ENCODE measurements around the gene GRID2. TPM values are rescaled to one million over a fixed set of nuclear protein-coding genes. Genes with fewer than 3 reads are reported as not detected.

The GRID2 gene
- total and polyA plus RNA-seq, 10 of the 15 experiments (the other 5 are each of a cell fraction or from before 2014, with no cell fraction given) = not detected

- no peaks in the 10 kb centered on the region for H4K20me1 ChIP-seq (ENCODE audit: control insufficient read depth, insufficient read depth)
- WGBS (ENCODE audit: insufficient coverage, insufficient replicate concordance, low lambda C conversion rate, missing lambda C conversion rate) = 0% methylated on average over 1 of the region's 1 CpG
- no TSS peak for BruUV-seq (replicated peaks)
- H3K9me3 ChIP-seq (replicated peaks; ENCODE audit: control insufficient read depth, insufficient read depth, low read length) = no peaks in the 10 kb centered on the region
- no peak overlapping the region for H2AFZ ChIP-seq (ENCODE audit: control insufficient read depth, low read depth, low read length)
- TF ChIP-seq, protein P1, sequence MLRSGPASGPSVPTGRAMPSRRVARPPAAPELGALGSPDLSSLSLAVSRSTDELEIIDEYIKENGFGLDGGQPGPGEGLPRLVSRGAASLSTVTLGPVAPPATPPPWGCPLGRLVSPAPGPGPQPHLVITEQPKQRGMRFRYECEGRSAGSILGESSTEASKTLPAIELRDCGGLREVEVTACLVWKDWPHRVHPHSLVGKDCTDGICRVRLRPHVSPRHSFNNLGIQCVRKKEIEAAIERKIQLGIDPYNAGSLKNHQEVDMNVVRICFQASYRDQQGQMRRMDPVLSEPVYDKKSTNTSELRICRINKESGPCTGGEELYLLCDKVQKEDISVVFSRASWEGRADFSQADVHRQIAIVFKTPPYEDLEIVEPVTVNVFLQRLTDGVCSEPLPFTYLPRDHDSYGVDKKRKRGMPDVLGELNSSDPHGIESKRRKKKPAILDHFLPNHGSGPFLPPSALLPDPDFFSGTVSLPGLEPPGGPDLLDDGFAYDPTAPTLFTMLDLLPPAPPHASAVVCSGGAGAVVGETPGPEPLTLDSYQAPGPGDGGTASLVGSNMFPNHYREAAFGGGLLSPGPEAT (IDR thresholded peaks at IDR 0.05; ENCODE audit: low read depth) = no peak
- no peak for TF ChIP-seq POU2F2 (IDR thresholded peaks at IDR 0.05; ENCODE audit: borderline replicate concordance, low read depth, low read length)
- no peak for TF ChIP-seq SUZ12 (IDR thresholded peaks at IDR 0.05; ENCODE audit: unreplicated experiment)
- TF ChIP-seq PRDM15 (CRISPR knock-in tag; IDR thresholded peaks at IDR 0.05) = no peak
- no peak for TF ChIP-seq SREBF1 (IDR thresholded peaks at IDR 0.05; ENCODE audit: low read length)
- TF ChIP-seq BHLHE40 (IDR thresholded peaks at IDR 0.05; ENCODE audit: borderline replicate concordance in 1 of 2, low read depth in 2 of 2, low read length in 1 of 2) = no peak
- no peak for TF ChIP-seq NFYA (IDR thresholded peaks at IDR 0.05; ENCODE audit: borderline replicate concordance, low read depth, low read length)
- no peak for TF ChIP-seq NFIC (IDR thresholded peaks at IDR 0.05; ENCODE audit: low read depth, low read length)
- TF ChIP-seq ZNF24 (IDR thresholded peaks at IDR 0.05) = no peak
- no peak overlapping the region for H3K27ac ChIP-seq (ENCODE audit: control insufficient read depth, insufficient read depth)
- ChIA-PET SMC1A (ENCODE audit: uncharacterized antibody, unreplicated experiment) (interaction anchor here (0.6 kb wide), 1 partner anchor 1929 kb away, joined by 3 read pairs; no protein-coding TSS in a partner anchor), POLR2A (no interaction called here), RAD21 (ENCODE audit: unreplicated experiment) (no interaction called here), CTCF (no interaction called here)
- H3K79me2 ChIP-seq (ENCODE audit: control insufficient read depth, insufficient read depth, low read length) = no peaks in the 10 kb centered on the region
- no peak for ATAC-seq
- intact Hi-C loops (cut with micrococcal nuclease; ENCODE audit: unreplicated experiment) (no loop called here), in situ Hi-C loops (cut with MboI) (no loop called here)
- no peaks in the 10 kb centered on the region for H3K36me3 ChIP-seq (ENCODE audit: control insufficient read depth in 2 of 2, insufficient read depth in 2 of 2, low read length in 1 of 2)
- H3K4me2 ChIP-seq (ENCODE audit: control insufficient read depth, insufficient read depth) = no peak overlapping the region
- H3K4me1 ChIP-seq (ENCODE audit: control insufficient read depth, insufficient read depth, low read length) = no peaks in the 10 kb centered on the region
- no peak overlapping the region for H3K4me3 ChIP-seq
- DNase-seq (ENCODE audit: low read depth, low spot score) = no peak
- H3K9ac ChIP-seq (ENCODE audit: control insufficient read depth, insufficient read depth, low read length) = no peak overlapping the region
- no peak for FAIRE-seq
- no peaks in the 10 kb centered on the region for H3K27me3 ChIP-seq (replicated peaks in 1 of 2; ENCODE audit: control insufficient read depth in 2 of 2, insufficient read depth in 2 of 2, low read length in 1 of 2)
Measured at GRCh38 chr4:92970996-92971395, 667.2 kb downstream of the GRID2 start.

All from GM12878 (cell line).